DMS114 treated with DMSO at 0.1 percent for 48 hours (cell line): Measurements from ENCODE around the gene ACTRT1.

Experiments used
- DNase-seq: peaks from one replicate; lab custom pipeline; 2025; ENCODE audit not compliant: unreplicated experiment; lab: John Stamatoyannopoulos, UW

ACTRT1 gene

DNA sequence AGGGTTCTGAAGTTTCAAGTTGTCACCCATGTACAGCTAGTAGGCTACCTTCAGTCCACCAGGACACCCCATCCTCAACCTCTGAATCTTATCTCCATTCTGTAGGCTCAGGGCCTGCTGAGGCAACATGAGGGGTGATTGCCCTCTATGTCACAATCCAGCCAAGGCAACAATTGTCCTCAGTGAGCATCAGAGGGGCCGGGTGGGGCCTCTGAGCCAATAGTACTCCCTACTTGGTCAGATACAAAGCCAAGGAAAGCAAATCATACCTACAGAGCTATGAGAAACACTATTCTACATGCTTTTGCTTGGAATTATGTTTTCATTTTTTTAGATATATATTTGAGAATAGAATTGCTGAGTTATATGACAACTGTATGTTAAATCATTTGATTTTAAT is at the start of gene ACTRT1:
Gene ACTRT1 (minus strand): TSS at position 101 of the 400 bp plus-strand sequence. CDS start 197 bp downstream, outside the sequence.
- no peak for DNase-seq

GRCh38 chrX:128078545-128078944 is 26.3 kb upstream of the ACTRT1 start:
- no peak for DNase-seq

DNA sequence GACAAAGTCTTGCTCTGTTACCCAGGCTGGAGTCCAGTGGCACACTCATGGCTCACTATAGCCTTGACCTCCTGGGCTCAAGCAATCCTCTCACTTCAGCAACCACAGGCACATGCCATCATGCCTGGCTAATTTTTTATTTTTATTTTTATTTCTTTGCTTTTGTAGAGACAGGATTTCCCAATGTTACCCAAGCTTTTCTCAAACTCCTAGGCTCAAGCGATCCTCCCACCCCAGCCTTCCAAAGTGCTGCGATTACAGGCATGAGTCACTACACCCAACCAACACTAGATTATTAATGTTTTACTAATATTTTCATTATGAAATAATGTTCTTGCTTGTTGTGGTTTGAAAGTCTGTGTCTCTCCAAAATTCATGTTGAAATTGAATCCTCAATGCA is 5.2 kb upstream of the ACTRT1 start:
- no peak for DNase-seq

GRCh38 chrX:128051526-128051925 is 677 bp downstream of the ACTRT1 start:
- no peak for DNase-seq

DNA sequence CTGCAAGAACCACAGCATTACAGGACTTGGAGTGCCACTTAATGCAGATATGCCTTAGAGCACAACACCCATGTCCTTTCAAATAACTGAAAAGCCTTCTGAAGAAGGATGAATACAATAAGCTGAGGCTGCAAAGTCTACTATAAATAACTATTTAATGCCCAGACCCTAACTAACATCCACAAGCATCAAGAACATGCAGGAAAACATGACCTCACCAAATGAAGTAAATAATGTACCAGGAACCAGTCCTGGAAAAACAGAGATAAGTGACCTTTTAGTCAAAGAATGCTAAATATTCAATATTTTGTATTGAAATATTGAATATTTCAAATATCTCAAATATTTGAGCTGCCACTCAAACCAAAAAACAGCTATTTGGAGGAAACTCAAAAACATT is 16.9 kb downstream of the ACTRT1 start:
- DNase-seq: no peak

DNA sequence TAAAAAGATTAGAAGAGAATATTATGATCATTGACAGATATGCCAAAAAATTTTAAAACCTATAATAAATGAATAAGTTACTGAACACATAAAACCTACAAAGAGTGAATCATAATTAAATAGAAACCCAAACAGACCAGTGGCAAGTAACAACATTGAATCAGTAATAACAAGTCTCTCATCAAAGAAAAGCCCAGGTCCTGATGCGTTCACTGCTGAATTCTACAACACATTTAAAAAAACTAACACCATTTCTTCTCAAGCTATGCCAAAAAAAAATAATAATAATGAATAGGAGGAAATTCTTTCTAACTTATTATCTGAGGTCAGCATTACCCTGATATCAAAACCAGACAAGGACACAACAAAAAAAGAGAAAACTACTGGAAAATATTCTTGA is 30.6 kb downstream of the ACTRT1 start:
- no peak for DNase-seq

DNA sequence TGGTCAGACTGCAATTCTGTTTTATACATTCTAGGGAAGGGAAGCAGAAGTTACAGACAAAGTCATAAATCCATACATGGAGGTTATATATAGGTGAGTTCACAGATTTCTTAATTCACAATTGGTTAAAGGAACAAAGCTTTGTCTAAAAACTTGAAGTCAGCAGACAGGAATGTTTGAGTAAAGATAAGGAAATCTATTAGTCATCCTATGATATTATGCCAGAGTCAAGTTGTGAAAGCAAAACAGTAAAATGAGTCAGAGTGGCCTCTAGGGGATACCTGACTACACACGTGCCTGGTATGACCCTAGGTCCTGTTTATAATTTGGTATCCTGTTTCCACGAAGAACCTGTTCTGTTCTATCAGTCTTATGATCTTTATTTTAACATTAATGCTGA is 31.5 kb downstream of the ACTRT1 start:
- DNase-seq: no peak

- DNase-seq: no peak
Observed at GRCh38 chrX:128019218-128019617, 33.0 kb downstream of the ACTRT1 start.

DNA sequence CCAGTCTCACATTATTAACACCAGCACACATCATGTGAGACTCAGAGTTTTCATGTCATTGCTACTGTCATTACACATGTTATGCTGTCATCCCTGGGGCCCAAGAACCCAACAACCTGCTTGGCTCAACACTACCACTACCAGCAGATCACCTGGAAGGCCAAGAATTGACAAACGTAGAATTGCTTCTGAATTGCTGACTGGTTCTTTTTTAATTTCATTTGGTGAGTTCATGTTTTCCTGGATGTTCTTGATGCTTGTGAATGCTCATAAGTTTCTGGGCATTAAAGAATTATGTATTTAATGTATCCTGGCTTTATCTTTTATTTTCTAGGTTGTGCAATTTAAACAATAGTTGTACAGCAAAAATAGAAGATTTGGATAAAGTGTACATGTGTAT is 40.2 kb downstream of the ACTRT1 start:
- DNase-seq: no peak

DNA sequence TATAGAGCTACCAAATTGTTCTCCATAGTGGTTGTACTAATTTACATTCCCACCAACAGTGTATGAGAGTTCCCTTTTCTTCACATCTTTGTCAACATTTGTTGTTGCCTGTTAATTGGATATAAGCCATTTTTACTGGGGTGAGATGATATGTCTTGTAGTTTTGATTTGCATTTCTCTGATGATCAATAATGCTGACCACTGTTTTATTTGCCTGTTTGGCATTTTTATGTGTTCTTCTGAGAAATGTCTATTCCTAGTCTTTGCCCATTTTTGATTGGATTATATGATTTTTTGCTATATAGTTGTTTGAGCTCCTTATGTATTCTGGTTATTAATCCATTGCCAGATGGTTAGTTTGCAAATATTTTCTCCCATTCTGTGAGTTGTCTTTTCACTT is 44.3 kb downstream of the ACTRT1 start:
- no peak for DNase-seq
